GM12878 (cell line): ENCODE measurements around the gene THOC7. TPM values are rescaled to one million over a fixed set of nuclear protein-coding genes. Genes with fewer than 3 reads are reported as not detected.

Experiments
- ATAC-seq: fragments of 200-7000 bp; cut with Tn5 transposase; 3 replicates; pipeline ENCODE4 v1.9.1; 2020; ENCODE audit warnings: mild to moderate bottlenecking, moderate library complexity
- BruUV-seq: library from RNA; stranded (reverse); fragments of 400-500 nt; replicated peaks from 2 replicates; lab custom pipeline; 2021; lab: Mats Ljungman, UMichigan
- CTCF ChIA-PET: fragments of 300-600 bp; sonication (Branson Sonifier 250); formaldehyde crosslinking; extraction: SDS; loops from one replicate; lab custom pipeline; 2021; ENCODE audit warnings: inconsistent platforms; lab: Yijun Ruan, JAX
- POLR2A ChIA-PET: fragments of 350-600 bp; formaldehyde crosslinking; extraction: SDS; loops from one replicate; lab custom pipeline; 2021; ENCODE audit warnings: inconsistent platforms; lab: Charles Lee
- RAD21 ChIA-PET: fragments of 300-600 bp; sonication (Branson Sonifier 250); formaldehyde crosslinking; loops from one replicate; lab custom pipeline; 2023; ENCODE audit warnings: antibody characterized with exemption; ENCODE audit not compliant: unreplicated experiment; lab: Charles Lee
- SMC1A ChIA-PET: fragments of 300-600 bp; sonication (Branson Sonifier 250); formaldehyde crosslinking; loops from one replicate; lab custom pipeline; 2023; ENCODE audit not compliant: unreplicated experiment, uncharacterized antibody; lab: Charles Lee
- DNase-seq: peaks from one replicate; pipeline ENCODE4 v3.0.0-alpha.2; 2011; ENCODE audit warnings: low read depth, low spot score
- FAIRE-seq: peaks from 3 replicates; lab custom pipeline; 2011; peaks lifted over from hg19 to GRCh38; lab: Jason Lieb, UNC
- H2AFZ ChIP-seq: 2 replicates; pipeline ENCODE4 v1.6.0; 2011; ENCODE audit warnings: low read depth, low read length, control low read depth; ENCODE audit not compliant: control insufficient read depth
- H3K27ac ChIP-seq: 2 replicates; pipeline ENCODE4 v1.5.1; 2011; ENCODE audit warnings: control low read depth; ENCODE audit not compliant: control insufficient read depth, insufficient read depth
- H3K27me3 ChIP-seq, 2 experiments: replicated peaks in 1 of 2; 2 replicates each; pipeline versions ENCODE4 v1.6.0 to v1.6.1; 2011; ENCODE audit warnings: low read length in 1 of 2; ENCODE audit not compliant: control insufficient read depth in 2 of 2, insufficient read depth in 2 of 2
- H3K36me3 ChIP-seq, 2 experiments: 2 replicates each; pipeline ENCODE4 v1.5.1; 2011; ENCODE audit warnings: low read length in 1 of 2; ENCODE audit not compliant: control insufficient read depth in 2 of 2, insufficient read depth in 2 of 2
- H3K4me1 ChIP-seq: 2 replicates; pipeline ENCODE4 v1.6.1; 2011; ENCODE audit warnings: mild to moderate bottlenecking, low read length, moderate library complexity, mixed read lengths; ENCODE audit not compliant: control insufficient read depth, insufficient read depth
- H3K4me2 ChIP-seq: 2 replicates; pipeline ENCODE4 v1.6.0; 2011; ENCODE audit warnings: control low read depth; ENCODE audit not compliant: control insufficient read depth, insufficient read depth
- H3K4me3 ChIP-seq: fragments of 200-600 bp; sonication (generic); 2 replicates; pipeline ENCODE4 v1.5.1; 2016
- H3K79me2 ChIP-seq: 2 replicates; pipeline ENCODE4 v1.6.0; 2011; ENCODE audit warnings: low read length; ENCODE audit not compliant: control insufficient read depth, insufficient read depth
- H3K9ac ChIP-seq: 2 replicates; pipeline ENCODE4 v1.8.0; 2011; ENCODE audit warnings: low read length, control low read depth, mixed read lengths; ENCODE audit not compliant: control insufficient read depth, insufficient read depth
- H3K9me3 ChIP-seq: replicated peaks from 3 replicates; pipeline ENCODE4 v1.5.1; 2011; ENCODE audit warnings: mild to moderate bottlenecking, low read length; ENCODE audit not compliant: control insufficient read depth, insufficient read depth
- H4K20me1 ChIP-seq: 2 replicates; pipeline ENCODE4 v1.6.0; 2011; ENCODE audit not compliant: control insufficient read depth, insufficient read depth
- CEBPZ ChIP-seq: fragments of 150-350 bp; IDR thresholded peaks from 2 replicates; pipeline ENCODE4 v1.6.1; 2016; ENCODE audit warnings: low read depth, low read length
- CHD1 ChIP-seq: IDR thresholded peaks from 2 replicates; pipeline ENCODE4 v1.6.1; 2012; ENCODE audit warnings: low read depth, low read length, improper control_type of control experiment
- EGR1 ChIP-seq, 2 experiments: IDR thresholded peaks; 1 replicate in 1 of 2; 2 replicates in 1 of 2; pipeline ENCODE4 v1.6.1; 2011 to 2012; ENCODE audit warnings: low read depth in 2 of 2, low read length in 2 of 2, borderline replicate concordance in 1 of 2, mild to moderate bottlenecking in 1 of 2, moderate library complexity in 1 of 2
- GABPA ChIP-seq: IDR thresholded peaks from 2 replicates; pipeline ENCODE4 v1.6.1; 2014; ENCODE audit warnings: antibody characterized with exemption, low read depth, mild to moderate bottlenecking, inconsistent platforms
- MXI1 ChIP-seq: fragments of 150-350 bp; IDR thresholded peaks from 2 replicates; pipeline ENCODE4 v1.6.1; 2011; ENCODE audit warnings: low read depth, mild to moderate bottlenecking, inconsistent platforms, low read length, improper control_type of control experiment
- NR2C2 ChIP-seq: IDR thresholded peaks from 2 replicates; pipeline ENCODE4 v1.6.1; 2011; ENCODE audit warnings: borderline replicate concordance, low read depth; ENCODE audit not compliant: control insufficient read depth, insufficient read length
- NRF1 ChIP-seq: conservative IDR thresholded peaks from 2 replicates; pipeline ENCODE4 v1.6.1; 2011; ENCODE audit warnings: mild to moderate bottlenecking, low read depth, low read length, improper control_type of control experiment
- PAX8 ChIP-seq: fragments of 450-650 bp; IDR thresholded peaks from 2 replicates; pipeline ENCODE4 v1.6.1; 2017; ENCODE audit warnings: mild to moderate bottlenecking, moderate library complexity
- RBBP5 ChIP-seq: fragments of 200-600 bp; sonication (generic); conservative IDR thresholded peaks from 2 replicates; pipeline ENCODE4 v1.6.1; 2016
- REST ChIP-seq: IDR thresholded peaks from 2 replicates; pipeline ENCODE4 v1.6.1; 2012; ENCODE audit warnings: mild to moderate bottlenecking, low read depth, low read length
- SKIL ChIP-seq: fragments of 450-650 bp; IDR thresholded peaks from 2 replicates; pipeline ENCODE4 v1.6.1; 2017; ENCODE audit warnings: mild to moderate bottlenecking, low read depth, inconsistent platforms; ENCODE audit not compliant: poor library complexity, severe bottlenecking
- TCF12 ChIP-seq: IDR thresholded peaks from 2 replicates; pipeline ENCODE4 v1.6.1; 2011; ENCODE audit warnings: low read depth, mild to moderate bottlenecking, low read length
- WGBS: methylation state at CpG from one replicate; pipeline ENCODE4 v1.1.6; 2016; ENCODE audit warnings: low lambda C conversion rate; ENCODE audit not compliant: insufficient replicate concordance, insufficient coverage; ENCODE audit errors: missing lambda C conversion rate; 5-methylcytosine and 5-hydroxymethylcytosine counted together
- in situ Hi-C: fragments of 300-500 bp; cut with MboI; formaldehyde crosslinking; loops from 9 replicates; pipeline ENCODE4 v1.14.3; 2018; ENCODE audit warnings: mixed read lengths
- intact Hi-C: fragments of 100-400 bp; cut with micrococcal nuclease; formaldehyde crosslinking; loops from one replicate; pipeline ENCODE4 v1.14.2; 2022; ENCODE audit not compliant: unreplicated experiment
- polyA plus RNA-seq, 11 experiments: library from polyadenylated mRNA; depleted of rRNA in 4 of 11; unstranded in 6 of 11; stranded (reverse) in 5 of 11; fragments of >200 nt; fragmentation: Nextera tagmentation in 4 of 11; fragmentation: Illumina TruSeq in 1 of 11; extraction: Ambion mirVana in 4 of 11; extraction: Trizol in 1 of 11; gene quantifications; 1 replicate in 1 of 11; 2 replicates in 10 of 11; pipeline versions ENCODE4 v1.2.1 to v1.2.3, GENCODE V29; 2011 to 2016; ENCODE audit warnings: inconsistent platforms in 2 of 11, missing spikeins in 2 of 11, low read depth in 1 of 11
- total RNA-seq, 4 experiments: library from RNA; depleted of rRNA in 3 of 4; stranded (reverse); fragments of >200 nt in 3 of 4; fragmentation: Illumina TruSeq in 1 of 4; extraction: Trizol in 1 of 4; gene quantifications; 2 replicates each; pipeline versions ENCODE4 v1.2.1 to v1.2.3, GENCODE V29; 2013 to 2021

Gene THOC7
- total and polyA plus RNA-seq, 10 of the 15 experiments (the other 5 are each of a cell fraction or from before 2014, with no cell fraction given), result 61.7 to 269 (median 138) TPM

GRCh38 chr3:63876260-63876659 is 12.7 kb upstream of the THOC7 start:
- RAD21 ChIA-PET, result interaction anchor here (1.7 kb wide), 1 partner anchor 8 kb away, joined by 4 read pairs; no protein-coding TSS in a partner anchor
- POLR2A ChIA-PET, result interaction anchor here (1.5 kb wide), 1 partner anchor 12 kb away, joined by 5 read pairs; the partner anchor contains the start of genes ATXN7 and THOC7
- intact Hi-C loops (no loop called here), in situ Hi-C loops (no loop called here)
- H3K27me3 ChIP-seq, result no peaks in the 10 kb centered on the region
- H3K9me3 ChIP-seq, result no peaks in the 10 kb centered on the region
- SMC1A ChIA-PET, result interaction anchor here (0.6 to 2.9 kb wide), 10 partner anchors 12 to 148 kb away, joined by 3 to 14 read pairs (median 3); no protein-coding TSS in a partner anchor
- FAIRE-seq (no peak), ATAC-seq (no peak), DNase-seq (no peak)
- H4K20me1 ChIP-seq, result no peaks in the 10 kb centered on the region; the same call in 1 of the 2 replicates
- no peak overlapping the region for H3K27ac ChIP-seq
- H2AFZ ChIP-seq, result no peak overlapping the region
- no peak overlapping the region for H3K4me3 ChIP-seq
- H3K79me2 ChIP-seq, result peaks cover 49% of the 10 kb centered on the region
- H3K4me2 ChIP-seq, result no peak overlapping the region
- H3K36me3 ChIP-seq, result no peaks in the 10 kb centered on the region
- CTCF ChIA-PET, result interaction anchor here (1.2 to 2.3 kb wide), 7 partner anchors 9 to 57 kb away, joined by 3 to 8 read pairs (median 5); partner anchors contain the start of gene C3orf49
- H3K4me1 ChIP-seq, result no peaks in the 10 kb centered on the region
- no TSS peak for BruUV-seq
- WGBS, result 88% methylated on average over 3 of the region's 3 CpGs
- H3K9ac ChIP-seq, result no peak overlapping the region
- no peak for TF ChIP-seq SKIL
- no peak for TF ChIP-seq NRF1
- no peak for TF ChIP-seq TCF12
- no peak for TF ChIP-seq MXI1
- no peak for TF ChIP-seq EGR1 (IDR thresholded peaks at IDR 0.05; ENCODE audit: borderline replicate concordance in 1 of 2, low read depth in 2 of 2, low read length in 2 of 2)
- TF ChIP-seq NR2C2, result no peak
- no peak for TF ChIP-seq RBBP5
- no peak for TF ChIP-seq GABPA
- no peak for TF ChIP-seq REST
- no peak for TF ChIP-seq PAX8
- no peak for TF ChIP-seq CEBPZ
- TF ChIP-seq CHD1, result no peak
